Measurements from ENCODE around the gene SMIM29.

- TF ChIP-seq EZH2phosphoT487 (IDR thresholded peaks at IDR 0.05; ENCODE audit: unreplicated experiment), result no peak
- no peak for TF ChIP-seq CTCF (conservative IDR thresholded peaks at IDR 0.05; ENCODE audit: low read depth in 2 of 2)
- no peak for TF ChIP-seq EZH2 (IDR thresholded peaks at IDR 0.05; ENCODE audit: low read depth, unreplicated experiment)
- no peak for TF ChIP-seq POLR2AphosphoS5 (IDR thresholded peaks at IDR 0.05; ENCODE audit: low read depth)
- no peak for TF ChIP-seq ZNF331 (CRISPR knock-in tag; IDR thresholded peaks at IDR 0.05; ENCODE audit: low read depth)
- TF ChIP-seq CREB1 (CRISPR knock-in tag; IDR thresholded peaks at IDR 0.05; ENCODE audit: low read depth), result no peak
- TF ChIP-seq JUNB (IDR thresholded peaks at IDR 0.05; ENCODE audit: unreplicated experiment), result no peak
- no peak for TF ChIP-seq REST (IDR thresholded peaks at IDR 0.05; ENCODE audit: unreplicated experiment)
- no peak for TF ChIP-seq ETS1 (IDR thresholded peaks at IDR 0.05)
Measured at GRCh38 chr6:34276881-34277762, 28.3 kb upstream of the SMIM29 start.

All from GM23338 (cell line).